ENCODE results near the gene ZBTB7C.

DNA sequence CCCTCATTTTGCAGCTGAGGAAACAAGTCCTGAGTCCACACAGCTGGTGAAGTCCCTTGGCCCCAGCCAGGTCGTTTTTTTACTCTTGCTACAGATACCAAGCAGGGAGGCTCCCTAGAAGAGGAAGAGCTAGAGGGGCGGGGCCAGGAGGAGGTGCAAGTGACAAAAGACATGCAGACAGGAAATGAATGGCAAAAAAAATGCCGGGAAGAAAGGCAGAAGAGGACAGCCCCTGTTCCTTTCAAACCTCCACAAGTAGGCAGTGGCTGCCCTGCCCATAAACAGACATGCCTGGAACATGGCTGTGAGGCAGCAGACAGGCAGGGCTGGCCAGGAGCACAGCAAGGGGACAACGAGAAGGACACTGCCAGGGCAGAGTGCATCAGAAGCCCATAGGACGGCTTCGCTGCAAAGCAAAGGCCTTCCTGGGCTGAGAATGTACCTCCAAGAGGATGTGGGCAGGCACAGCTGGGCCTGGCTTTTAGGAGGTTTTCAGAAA, 108.7 kb downstream of the ZBTB7C start:
- no peak for TF ChIP-seq POLR2A (IDR thresholded peaks at IDR 0.05)
- TF ChIP-seq, protein P1, sequence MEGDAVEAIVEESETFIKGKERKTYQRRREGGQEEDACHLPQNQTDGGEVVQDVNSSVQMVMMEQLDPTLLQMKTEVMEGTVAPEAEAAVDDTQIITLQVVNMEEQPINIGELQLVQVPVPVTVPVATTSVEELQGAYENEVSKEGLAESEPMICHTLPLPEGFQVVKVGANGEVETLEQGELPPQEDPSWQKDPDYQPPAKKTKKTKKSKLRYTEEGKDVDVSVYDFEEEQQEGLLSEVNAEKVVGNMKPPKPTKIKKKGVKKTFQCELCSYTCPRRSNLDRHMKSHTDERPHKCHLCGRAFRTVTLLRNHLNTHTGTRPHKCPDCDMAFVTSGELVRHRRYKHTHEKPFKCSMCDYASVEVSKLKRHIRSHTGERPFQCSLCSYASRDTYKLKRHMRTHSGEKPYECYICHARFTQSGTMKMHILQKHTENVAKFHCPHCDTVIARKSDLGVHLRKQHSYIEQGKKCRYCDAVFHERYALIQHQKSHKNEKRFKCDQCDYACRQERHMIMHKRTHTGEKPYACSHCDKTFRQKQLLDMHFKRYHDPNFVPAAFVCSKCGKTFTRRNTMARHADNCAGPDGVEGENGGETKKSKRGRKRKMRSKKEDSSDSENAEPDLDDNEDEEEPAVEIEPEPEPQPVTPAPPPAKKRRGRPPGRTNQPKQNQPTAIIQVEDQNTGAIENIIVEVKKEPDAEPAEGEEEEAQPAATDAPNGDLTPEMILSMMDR (IDR thresholded peaks at IDR 0.05) = no peak
